SU-DHL-6 (cell line): ENCODE data around the gene TMEM245.
"Not testable (repeated sequence)": the region's sequence is repeated elsewhere in the genome, so short reads cannot be mapped to it uniquely, and the experiment has no call there.

Source experiments
- H2AFZ ChIP-seq: fragments of 200-600 bp; sonication (generic); 2 replicates; pipeline ENCODE4 v1.6.1; 2014; ENCODE audit warnings: low read depth, mild to moderate bottlenecking, moderate library complexity, mixed read lengths, antibody characterized with exemption, low read length; ENCODE audit not compliant: severe bottlenecking
- H3F3A ChIP-seq: fragments of 200-600 bp; shearing (Covaris generic); 2 replicates; pipeline ENCODE4 v1.6.0; 2016; ENCODE audit warnings: antibody characterized with exemption, mild to moderate bottlenecking; ENCODE audit not compliant: insufficient read depth
- H3K27ac ChIP-seq: fragments of 200-600 bp; sonication (generic); 2 replicates; pipeline ENCODE4 v1.5.1; 2016; ENCODE audit warnings: low read depth, mild to moderate bottlenecking, low read length, moderate library complexity, mixed read lengths
- H3K27me3 ChIP-seq: fragments of 200-600 bp; sonication (generic), shearing (Covaris generic); 2 replicates; pipeline ENCODE4 v1.6.0; 2014; ENCODE audit warnings: mild to moderate bottlenecking, low read length
- H3K36me3 ChIP-seq: fragments of 200-600 bp; sonication (generic); 2 replicates; pipeline ENCODE4 v1.6.1; 2014; ENCODE audit warnings: mild to moderate bottlenecking, low read length, mixed read lengths
- H3K4me2 ChIP-seq: fragments of 300-600, 200-600 bp; shearing (Covaris generic), sonication (generic); 2 replicates; pipeline ENCODE4 v1.6.0; 2014; ENCODE audit warnings: low read length, low read depth, mild to moderate bottlenecking; ENCODE audit not compliant: poor library complexity, severe bottlenecking
- H3K4me3 ChIP-seq: fragments of 200-600 bp; sonication (generic); 2 replicates; pipeline ENCODE4 v1.5.1; 2014; ENCODE audit warnings: antibody characterized with exemption, low read length, mild to moderate bottlenecking, mixed read lengths; ENCODE audit not compliant: insufficient read depth, poor library complexity, severe bottlenecking
- H3K79me2 ChIP-seq: fragments of 200-600 bp; sonication (generic); 2 replicates; pipeline ENCODE4 v1.6.1; 2014; ENCODE audit warnings: mild to moderate bottlenecking, low read length, moderate library complexity; ENCODE audit not compliant: insufficient read depth
- H3K9ac ChIP-seq: fragments of 200-600 bp; sonication (generic); 2 replicates; pipeline ENCODE4 v1.7.0; 2014; ENCODE audit warnings: mild to moderate bottlenecking, low read length
- H3K9me2 ChIP-seq: fragments of 200-600 bp; sonication (generic); replicated peaks from 2 replicates; pipeline ENCODE4 v1.6.1; 2014; ENCODE audit warnings: low read length; ENCODE audit not compliant: insufficient read depth
- H3K9me3 ChIP-seq: fragments of 200-600 bp; sonication (generic); 2 replicates; pipeline ENCODE4 v1.6.1; 2014; ENCODE audit warnings: low read length, mixed read lengths; ENCODE audit not compliant: insufficient read depth
- H4K20me1 ChIP-seq: fragments of 200-600 bp; sonication (generic); 2 replicates; pipeline ENCODE4 v1.6.1; 2014; ENCODE audit warnings: low read depth, mild to moderate bottlenecking, antibody characterized with exemption, low read length, moderate library complexity, mixed read lengths
- EZH2phosphoT487 ChIP-seq: fragments of 200-600 bp; sonication (generic), shearing (Covaris generic); conservative IDR thresholded peaks from 2 replicates; pipeline ENCODE4 v1.6.1; 2018; ENCODE audit warnings: mild to moderate bottlenecking, antibody characterized with exemption, low read length, moderate library complexity, mixed read lengths
- TF ChIP-seq, protein P1 (sequence below): fragments of 200-600 bp; sonication (generic); IDR thresholded peaks from one replicate; pipeline ENCODE4 v1.5.1; 2017; ENCODE audit warnings: antibody characterized with exemption, mild to moderate bottlenecking, low read length, moderate library complexity; ENCODE audit not compliant: insufficient read depth, poor library complexity, severe bottlenecking

The TMEM245 gene

DNA sequence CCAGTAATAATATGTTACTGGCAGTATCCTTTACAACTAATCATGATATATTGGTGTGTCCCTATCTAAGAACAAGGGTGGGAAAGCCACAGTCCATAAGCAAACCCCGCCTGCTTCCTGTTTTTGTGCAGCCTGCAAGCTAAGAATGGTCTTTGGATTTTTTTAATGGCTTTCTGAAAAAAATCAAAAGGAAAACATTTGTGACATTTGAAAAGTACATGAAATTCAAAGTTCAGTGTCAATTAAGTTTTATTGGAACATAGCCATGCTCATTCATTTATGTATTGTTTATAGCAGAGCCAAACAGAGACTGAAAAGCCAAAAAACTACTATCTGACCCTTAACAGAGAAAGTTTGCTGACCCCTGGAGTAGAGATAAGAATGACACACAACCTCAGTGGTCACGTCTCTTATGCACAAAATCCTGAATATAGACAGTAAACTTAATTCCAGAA is 12.8 kb upstream of the TMEM245 start:
- Histone ChIP-seq H3K27ac (no peak overlapping the region), H3K4me2 (no peak overlapping the region), H3K36me3 (no peaks in the 10 kb centered on the region), H3K9ac (no peak overlapping the region), H2AFZ (no peak overlapping the region), H3K9me2 (no peaks in the 10 kb centered on the region), H3K79me2 (no peaks in the 10 kb centered on the region), H3F3A (no peaks in the 10 kb centered on the region), H3K9me3 (no peaks in the 10 kb centered on the region), H3K4me3 (no peak overlapping the region), H4K20me1 (no peaks in the 10 kb centered on the region), H3K27me3 (no peaks in the 10 kb centered on the region; the same call in 1 of the 2 replicates)
- TF ChIP-seq, protein P1, sequence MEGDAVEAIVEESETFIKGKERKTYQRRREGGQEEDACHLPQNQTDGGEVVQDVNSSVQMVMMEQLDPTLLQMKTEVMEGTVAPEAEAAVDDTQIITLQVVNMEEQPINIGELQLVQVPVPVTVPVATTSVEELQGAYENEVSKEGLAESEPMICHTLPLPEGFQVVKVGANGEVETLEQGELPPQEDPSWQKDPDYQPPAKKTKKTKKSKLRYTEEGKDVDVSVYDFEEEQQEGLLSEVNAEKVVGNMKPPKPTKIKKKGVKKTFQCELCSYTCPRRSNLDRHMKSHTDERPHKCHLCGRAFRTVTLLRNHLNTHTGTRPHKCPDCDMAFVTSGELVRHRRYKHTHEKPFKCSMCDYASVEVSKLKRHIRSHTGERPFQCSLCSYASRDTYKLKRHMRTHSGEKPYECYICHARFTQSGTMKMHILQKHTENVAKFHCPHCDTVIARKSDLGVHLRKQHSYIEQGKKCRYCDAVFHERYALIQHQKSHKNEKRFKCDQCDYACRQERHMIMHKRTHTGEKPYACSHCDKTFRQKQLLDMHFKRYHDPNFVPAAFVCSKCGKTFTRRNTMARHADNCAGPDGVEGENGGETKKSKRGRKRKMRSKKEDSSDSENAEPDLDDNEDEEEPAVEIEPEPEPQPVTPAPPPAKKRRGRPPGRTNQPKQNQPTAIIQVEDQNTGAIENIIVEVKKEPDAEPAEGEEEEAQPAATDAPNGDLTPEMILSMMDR = no peak
- no peak for TF ChIP-seq EZH2phosphoT487

DNA sequence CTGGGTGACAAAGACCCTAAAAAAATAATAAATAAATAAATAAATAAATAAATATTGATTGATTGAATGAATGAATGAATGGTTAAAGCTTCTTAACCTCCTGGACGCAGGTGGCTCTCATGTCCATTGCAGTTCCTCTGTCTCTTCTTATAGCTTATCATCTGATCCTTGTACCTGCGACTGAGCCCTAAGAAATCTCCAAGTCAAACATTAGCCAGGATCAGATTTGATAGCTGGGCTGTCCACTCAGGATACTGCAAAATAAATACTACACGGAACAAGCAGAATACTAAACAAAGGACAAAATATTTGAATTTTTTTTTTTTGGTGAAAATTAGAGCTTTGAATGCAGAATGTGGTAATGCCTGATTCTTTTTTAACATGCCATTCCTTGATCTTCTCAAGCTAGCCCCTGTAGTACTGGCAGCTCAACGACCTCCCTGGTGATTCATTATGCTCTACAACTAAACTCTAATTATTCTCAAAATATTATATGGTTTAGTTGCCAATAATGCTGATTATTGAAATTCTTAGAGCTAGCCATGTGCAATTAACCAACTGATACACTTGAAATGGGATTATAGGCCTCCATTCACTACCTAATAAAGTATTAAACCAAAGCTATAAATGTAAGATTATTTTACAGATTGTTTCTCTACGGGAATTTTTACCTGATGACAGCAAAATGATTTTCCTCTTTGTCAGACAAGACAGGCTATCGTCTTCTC is 9.9 kb upstream of the TMEM245 start:
- H3K4me2 ChIP-seq = no peak overlapping the region
- H3K79me2 ChIP-seq = no peaks in the 10 kb centered on the region
- H3K27me3 ChIP-seq = no peaks in the 10 kb centered on the region; the same call in 1 of the 2 replicates
- H3K9me3 ChIP-seq = no peaks in the 10 kb centered on the region
- no peak overlapping the region for H3K27ac ChIP-seq
- H3K9ac ChIP-seq = no peak overlapping the region
- H3K4me3 ChIP-seq = no peak overlapping the region
- no peak for TF ChIP-seq EZH2phosphoT487
- TF ChIP-seq, protein P1 = no peak
- no peaks in the 10 kb centered on the region for H3K36me3 ChIP-seq
- no peak overlapping the region for H2AFZ ChIP-seq
- H3K9me2 ChIP-seq = no peaks in the 10 kb centered on the region
- no peaks in the 10 kb centered on the region for H3F3A ChIP-seq
- no peaks in the 10 kb centered on the region for H4K20me1 ChIP-seq

DNA sequence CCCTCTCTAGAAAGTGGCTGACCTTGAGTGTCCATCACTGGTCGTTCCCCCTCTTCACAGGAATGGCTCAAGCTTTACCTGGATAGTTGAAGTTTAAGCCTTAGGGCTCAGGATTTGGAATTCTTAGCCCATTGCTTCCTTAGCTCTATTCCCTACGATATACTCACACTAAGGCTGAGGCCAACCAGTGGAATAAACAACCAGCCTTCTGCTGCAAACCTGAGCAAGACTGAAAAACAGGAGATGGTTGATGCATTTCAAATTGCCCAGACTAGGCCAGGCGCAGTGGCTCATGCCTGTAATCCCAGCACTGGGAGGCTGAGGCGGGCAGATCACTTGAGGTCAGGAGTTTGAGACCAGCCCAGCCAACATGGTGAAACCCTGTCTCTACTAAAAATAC is 6.9 kb upstream of the TMEM245 start:
- not testable (repeated sequence) for H4K20me1 ChIP-seq, H3K9me2 ChIP-seq, H3K27me3 ChIP-seq, H3K36me3 ChIP-seq, H3K4me3 ChIP-seq, H3K9ac ChIP-seq, H2AFZ ChIP-seq, H3K27ac ChIP-seq, H3K9me3 ChIP-seq, H3K79me2 ChIP-seq, H3K4me2 ChIP-seq, H3F3A ChIP-seq

DNA sequence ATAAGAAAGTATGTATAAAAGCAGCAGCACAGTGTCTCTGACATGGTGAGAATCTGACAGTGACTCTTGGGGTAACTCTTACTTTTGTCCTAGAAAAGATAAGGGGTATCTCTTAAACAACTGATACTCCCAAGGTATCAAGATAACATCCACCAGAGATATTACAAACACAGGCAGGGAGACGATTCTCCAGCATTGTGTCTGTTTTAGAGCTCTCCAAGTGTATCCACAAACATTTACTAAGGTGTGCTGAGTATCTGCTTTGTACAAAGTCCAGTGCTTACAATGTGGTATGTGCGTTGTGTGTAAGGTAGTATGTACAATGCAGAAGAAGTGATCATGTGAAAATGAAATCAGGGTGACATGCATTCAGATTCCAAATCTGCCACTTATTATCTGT is 4.4 kb upstream of the TMEM245 start:
- Histone ChIP-seq H4K20me1 (no peaks in the 10 kb centered on the region), H3K79me2 (peaks cover 6% of the 10 kb centered on the region), H2AFZ (no peak overlapping the region), H3K9ac (no peak overlapping the region), H3K9me2 (no peaks in the 10 kb centered on the region), H3K4me3 (no peak overlapping the region), H3K9me3 (no peaks in the 10 kb centered on the region), H3K27me3 (no peaks in the 10 kb centered on the region), H3K27ac (no peak overlapping the region), H3K4me2 (no peak overlapping the region), H3F3A (no peaks in the 10 kb centered on the region), H3K36me3 (no peaks in the 10 kb centered on the region)
- TF ChIP-seq, protein P1 = no peak
